ENCODE measurements around the gene LDLRAP1.
A peak's percentile ranks its signal among the peaks of the same experiment; 100 is the strongest.
"Not testable (repeated sequence)": the region's sequence is repeated elsewhere in the genome, so short reads cannot be mapped to it uniquely, and the experiment has no call there.

Gene LDLRAP1, protein sequence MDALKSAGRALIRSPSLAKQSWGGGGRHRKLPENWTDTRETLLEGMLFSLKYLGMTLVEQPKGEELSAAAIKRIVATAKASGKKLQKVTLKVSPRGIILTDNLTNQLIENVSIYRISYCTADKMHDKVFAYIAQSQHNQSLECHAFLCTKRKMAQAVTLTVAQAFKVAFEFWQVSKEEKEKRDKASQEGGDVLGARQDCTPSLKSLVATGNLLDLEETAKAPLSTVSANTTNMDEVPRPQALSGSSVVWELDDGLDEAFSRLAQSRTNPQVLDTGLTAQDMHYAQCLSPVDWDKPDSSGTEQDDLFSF

DNA sequence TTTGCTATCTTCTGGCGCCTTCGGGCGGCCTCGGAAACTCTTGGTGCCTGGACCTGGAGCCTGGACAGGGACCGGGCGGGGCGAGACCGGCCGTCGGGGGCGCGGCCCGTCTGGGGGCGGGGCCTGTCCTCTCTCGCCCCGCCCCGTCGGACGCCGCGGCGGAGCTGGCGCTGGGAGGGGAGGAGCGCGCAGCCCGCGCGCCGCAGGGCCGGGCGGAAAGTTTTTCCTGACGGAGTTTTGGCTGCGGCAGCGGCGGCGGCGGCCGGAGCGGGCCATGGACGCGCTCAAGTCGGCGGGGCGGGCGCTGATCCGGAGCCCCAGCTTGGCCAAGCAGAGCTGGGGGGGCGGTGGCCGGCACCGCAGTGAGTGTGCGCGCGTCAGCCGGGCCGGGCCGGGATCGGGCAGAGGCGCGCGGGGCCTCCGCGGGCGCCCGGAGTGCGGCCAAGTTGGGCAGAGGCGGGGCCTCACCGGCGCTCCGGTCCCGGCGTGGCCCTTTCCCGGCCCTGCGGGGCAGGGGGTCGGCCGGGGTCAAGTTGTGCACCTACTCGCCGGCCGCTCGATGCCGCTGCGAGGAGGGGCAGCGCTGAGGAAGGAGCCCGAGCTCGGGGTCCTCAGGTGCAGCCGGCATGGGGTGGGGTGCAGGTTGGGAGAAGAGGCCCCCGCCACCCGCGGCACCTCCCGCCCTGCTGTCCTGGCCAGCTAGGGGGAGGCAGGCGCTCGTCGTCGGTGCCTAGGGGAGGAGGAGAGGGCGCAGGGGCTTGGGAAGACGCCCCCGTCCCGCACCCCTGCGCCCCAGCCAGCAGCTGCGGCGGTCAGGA lies at the start of gene LDLRAP1:
Gene LDLRAP1 (plus strand): TSS at position 182 of the 818 bp plus-strand sequence. CDS start 93 bp downstream, at position 275.
- peak; percentile 63 to 66 for DNase-seq

DNA sequence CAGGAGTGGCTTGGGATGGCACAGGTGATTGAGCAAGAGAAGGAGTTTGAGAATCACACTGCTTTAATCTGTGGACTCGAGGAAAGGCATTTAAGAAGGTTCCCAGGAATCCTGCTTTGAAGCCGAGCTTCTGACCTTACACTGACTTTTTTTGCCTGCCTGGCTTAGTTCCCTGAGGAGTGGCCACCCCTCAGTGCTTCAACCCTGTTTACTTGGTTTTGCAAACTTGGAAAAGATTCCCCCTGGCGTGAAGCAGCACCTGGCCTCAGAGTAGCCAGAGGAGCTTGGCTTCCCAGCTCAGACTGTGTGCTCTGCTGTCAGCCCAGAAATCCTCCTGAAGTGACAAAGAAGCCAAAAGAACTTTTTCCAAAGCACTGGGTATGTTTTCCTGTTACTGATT lies 48.5 kb upstream of the LDLRAP1 start:
- DNase-seq: no peak

DNA sequence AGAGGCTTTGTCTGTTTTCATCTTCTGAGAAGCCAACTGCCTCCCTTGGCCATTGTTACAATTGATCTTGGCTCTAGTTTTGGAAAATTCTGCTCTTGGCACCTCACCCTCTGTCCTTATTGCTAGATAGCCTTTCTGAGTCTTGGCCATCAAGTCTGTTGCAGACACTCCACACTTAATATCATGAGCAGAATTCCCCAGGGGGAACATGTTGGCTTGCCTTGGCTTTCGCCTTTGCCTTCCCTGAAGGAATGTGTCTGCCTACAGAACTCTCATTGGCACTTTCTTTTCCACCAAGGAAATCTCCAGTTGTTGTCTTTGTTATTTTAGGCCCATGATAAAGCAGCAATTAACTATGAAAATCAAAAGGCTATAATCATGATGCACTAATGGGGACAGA lies 42.7 kb upstream of the LDLRAP1 start:
- DNase-seq: no peak

DNA sequence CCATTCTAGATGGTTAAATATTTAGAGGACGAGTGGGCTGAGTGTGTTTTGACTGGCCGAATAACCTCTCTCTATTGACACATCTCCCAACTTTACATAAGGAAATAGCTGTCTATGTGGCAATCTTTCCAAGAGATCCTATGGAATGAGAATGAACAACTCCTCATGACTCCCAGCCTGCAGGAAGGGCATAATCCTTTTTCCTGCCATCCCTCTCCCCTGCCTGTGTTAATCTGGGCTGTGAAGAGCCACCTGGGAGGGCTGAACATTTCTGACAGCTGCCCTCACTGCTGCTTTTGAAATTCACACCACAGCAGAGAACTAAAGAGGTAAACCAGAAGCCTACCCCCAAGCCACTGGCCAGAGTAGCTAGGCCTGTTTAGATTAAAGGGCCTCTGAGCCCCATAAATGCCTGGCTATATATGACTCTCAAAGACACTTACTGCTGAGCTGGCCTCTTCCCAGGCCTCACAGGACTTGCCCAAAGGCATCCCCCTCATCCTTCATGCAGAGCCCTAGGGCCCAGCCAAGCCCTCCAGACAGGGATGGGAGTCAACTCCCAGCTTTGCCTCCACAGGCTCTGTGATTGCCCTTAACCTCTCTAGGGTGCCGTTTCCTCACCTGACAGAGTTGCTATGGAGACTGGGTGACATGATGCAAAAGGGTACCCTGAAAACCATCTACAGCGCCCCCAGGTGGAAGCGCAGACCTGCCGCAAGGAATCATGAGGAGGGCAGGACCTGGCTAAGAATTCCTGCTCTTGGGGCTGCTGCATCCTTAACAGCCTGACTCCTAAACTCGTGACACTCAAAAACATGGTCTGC lies 42.0 kb upstream of the LDLRAP1 start:
- no peak for DNase-seq

DNA sequence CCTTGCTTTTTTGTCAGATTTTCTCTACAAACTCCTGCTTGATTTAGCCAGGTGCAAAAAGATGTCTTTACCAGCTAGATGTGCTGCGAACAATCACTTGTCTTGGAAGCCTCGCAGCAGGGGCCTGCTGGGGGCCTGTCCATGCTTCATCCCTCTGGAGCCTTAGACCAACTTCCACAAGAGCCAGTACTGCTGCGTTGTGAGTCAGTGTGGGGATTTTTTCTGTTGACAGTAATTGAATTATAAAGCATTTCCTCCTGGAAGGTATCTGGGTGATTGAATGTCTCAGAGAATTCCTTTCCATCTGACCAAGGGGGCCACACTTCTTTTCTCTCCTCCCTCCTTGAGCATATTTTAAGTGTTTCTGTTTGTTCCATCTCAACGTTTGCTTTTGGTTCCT lies 40.4 kb upstream of the LDLRAP1 start:
- DNase-seq: no peak

DNA sequence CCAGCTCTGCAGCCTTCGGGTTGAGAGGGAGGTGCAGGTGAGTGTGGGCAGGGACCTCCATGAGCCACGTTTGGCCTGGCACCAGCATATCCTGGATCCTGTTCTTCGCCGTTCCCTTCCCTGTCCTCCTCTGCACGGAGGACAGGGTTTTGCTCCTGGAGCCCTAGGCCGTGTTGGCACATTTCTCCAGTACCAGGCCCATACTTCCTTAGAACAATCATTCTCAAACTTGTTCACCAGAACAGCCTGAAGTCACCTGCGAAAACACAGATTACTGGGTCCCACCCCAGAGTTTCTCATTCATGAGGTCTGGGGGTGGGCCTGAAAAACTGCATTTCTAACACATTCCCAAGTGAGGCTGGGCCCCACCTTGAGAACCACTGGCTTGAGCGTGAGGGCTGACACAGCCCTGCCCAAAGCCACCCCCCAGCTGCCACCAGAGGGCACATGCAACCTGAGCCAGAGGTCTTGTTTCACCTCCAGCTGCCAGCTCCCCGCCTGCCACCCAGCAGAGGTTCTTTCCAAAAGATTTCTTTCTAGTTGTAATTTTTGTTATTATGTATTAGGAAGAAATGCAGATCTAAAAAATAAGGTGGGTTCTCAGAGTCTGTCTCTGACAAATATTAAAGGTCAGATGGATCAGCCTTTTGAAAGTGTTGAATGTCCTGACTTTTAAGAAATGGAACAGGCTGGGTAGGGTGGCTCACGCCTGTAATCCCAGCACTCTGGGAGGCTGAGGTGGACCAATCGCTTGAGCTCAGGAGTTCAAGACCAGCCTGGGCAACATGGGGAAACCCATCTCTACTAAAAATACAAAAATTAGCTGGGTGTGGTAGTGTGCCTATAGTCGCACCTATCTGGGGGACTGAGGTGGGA lies 39.6 kb upstream of the LDLRAP1 start:
- no peak for DNase-seq

DNA sequence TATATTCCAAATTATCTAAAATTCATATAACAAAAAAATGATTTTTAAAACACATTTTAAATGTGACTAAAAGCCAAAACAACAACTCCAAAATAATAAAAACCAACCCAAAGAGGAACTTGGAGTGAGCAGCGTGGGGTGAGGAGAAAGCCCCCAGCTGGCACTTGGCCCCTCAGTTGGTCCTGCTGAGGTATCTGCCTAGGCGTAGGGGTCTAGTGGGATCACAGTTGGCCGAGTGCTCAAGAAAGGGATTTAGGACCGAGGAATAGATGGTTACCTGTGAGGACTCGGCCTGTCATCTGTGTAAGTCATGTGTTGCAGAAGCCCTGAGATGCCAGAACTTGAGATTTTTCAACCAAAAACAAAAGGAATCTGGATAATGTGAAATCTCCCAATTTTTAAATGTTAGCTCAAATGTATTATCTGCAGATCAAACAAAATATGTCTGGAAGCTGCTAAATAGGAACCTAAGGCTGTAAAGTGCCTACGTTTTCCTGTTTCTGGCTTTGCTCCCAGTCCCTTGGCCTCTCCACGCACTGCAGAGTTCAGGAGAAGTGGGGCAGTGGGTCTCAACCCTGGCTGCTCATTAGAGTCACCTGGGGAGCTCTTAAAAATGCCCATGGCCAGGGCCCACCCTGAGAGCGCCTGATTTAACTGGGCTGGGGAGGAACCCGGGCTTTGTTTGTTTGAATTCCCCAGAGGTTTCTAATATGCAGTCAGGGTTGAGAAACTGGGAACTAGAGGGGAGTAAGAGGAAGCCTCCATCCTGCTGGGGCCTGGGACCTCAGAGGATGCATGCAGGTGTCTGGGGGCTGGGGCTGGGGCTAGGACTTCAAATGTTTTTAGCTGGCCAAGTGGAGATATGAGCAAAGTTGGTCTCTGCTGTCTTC lies 38.5 kb upstream of the LDLRAP1 start:
- DNase-seq: no peak

DNA sequence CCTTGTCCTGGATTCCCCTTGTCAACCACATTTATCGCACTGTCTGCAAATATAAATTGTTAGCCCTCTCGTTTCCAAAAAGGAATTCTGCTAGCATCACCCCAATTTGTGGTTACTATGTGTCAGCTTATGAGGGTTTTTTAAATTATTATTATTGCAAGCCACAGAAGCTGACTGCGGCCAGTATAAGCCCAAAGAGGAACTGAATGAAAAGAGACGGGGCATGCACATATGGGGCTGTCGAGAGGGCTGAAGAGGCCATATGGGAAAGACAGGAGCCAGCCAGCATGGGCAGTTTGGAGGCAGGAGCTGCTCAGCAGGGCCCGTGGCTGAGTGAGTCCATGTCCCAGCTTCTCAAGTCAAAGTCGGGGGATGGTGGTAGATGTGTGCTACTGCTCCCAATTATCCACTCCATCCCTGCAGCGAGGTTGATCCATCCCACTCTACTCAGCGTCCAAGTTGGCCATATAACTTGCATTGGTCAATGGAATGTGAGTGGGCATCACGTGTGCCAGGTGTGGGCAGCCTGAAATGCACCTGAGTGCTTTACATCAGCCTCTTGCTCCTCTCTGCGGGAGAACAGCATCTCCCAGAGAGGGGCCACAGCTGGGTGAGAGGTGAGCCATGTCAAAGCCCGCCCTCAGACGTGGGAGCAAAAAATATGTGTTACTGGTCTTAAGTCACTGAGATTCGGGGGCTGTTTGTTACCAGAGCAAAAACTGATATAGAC lies 37.6 kb upstream of the LDLRAP1 start:
- DNase-seq: no peak

DNA sequence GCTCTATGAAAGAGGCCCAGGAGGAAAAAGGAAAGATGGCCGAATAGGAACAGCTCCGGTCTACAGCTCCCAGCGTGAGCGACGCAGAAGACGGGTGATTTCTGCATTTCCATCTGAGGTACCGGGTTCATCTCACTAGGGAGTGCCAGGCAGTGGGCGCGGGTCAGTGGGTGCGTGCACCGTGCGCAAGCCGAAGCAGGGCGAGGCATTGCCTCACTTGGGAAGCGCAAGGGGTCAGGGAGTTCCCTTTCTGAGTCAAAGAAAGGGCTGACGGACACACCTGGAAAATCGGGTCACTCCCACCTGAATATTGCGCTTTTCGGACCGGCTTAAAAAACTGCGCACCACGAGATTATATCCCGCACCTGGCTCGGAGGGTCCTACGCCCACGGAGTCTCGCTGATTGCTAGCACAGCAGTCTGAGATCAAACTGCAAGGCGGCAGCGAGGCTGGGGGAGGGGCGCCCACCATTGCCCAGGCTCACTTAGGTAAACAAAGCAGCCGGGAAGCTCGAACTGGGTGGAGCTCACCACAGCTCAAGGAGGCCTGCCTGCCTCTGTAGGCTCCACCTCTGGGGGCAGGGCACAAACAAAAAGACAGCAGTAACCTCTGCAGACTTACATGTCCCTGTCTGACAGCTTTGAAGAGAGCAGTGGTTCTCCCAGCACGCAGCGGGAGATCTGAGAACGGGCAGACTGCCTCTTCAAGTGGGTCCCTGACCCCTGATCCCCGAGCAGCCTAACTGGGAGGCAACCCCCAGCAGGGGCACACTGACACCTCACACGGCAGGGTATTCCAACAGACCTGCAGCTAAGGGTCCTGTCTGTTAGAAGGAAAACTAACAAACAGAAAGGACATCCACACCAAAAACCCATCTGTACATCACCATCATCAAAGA lies 36.6 kb upstream of the LDLRAP1 start:
- not testable (repeated sequence) for DNase-seq

DNA sequence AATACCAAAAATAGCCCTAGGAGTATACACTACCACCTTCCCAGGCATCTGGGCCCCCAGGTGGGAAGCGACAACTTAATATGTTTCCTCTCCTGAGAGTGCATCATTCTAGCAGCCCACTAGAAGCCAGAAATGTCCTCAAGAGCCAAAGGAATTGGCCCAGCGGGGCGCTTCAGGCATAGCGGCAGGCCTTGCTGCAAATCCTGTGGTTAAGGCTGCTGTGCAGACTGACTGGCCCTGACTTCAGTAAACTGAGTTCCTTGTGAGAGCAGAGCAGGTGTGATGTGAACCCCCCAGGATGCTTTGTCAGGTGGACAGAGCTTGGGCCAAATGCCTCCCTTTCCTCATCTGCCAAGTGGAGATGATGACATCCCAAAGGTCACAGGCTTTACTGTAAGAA lies 29.7 kb upstream of the LDLRAP1 start:
- no peak for DNase-seq

DNA sequence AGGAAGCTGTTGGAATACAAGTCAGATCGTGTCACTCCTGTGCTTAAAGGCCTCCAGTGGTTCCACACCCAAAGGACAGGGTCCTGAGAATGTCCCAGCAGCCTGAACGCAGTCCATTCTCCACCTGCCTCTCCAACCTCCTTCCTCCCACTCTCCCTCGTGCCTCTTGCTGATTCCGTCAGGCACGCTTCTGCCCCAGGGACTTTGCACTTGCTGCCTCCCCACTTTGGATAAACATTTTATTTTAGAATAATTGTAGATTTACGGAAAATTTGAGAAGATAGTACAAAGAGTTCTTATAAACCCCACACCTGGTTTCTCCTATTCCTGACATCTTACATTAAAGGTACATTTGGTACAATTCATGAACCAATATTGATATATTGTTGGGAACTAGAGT lies 28.4 kb upstream of the LDLRAP1 start:
- no peak for DNase-seq

DNA sequence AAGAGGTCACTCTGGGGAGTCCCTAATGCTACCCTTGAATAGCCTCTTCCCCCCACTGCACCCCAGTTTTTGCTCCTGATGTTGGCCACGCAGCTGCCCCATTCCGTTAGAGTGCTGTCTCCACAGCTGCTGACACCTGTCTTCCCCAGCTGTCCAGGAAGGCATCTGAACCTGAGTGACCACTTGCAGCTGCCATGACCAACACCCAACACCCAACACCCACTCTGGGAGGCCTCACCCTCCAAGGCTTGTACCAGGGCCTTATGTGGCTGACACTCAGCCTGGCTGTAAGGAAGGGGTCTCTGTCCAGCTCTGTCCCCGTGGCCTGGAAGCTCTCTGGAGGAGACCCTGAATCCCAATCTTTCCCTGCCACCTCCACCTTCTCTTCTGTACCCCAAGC lies 26.7 kb upstream of the LDLRAP1 start:
- DNase-seq: no peak

DNA sequence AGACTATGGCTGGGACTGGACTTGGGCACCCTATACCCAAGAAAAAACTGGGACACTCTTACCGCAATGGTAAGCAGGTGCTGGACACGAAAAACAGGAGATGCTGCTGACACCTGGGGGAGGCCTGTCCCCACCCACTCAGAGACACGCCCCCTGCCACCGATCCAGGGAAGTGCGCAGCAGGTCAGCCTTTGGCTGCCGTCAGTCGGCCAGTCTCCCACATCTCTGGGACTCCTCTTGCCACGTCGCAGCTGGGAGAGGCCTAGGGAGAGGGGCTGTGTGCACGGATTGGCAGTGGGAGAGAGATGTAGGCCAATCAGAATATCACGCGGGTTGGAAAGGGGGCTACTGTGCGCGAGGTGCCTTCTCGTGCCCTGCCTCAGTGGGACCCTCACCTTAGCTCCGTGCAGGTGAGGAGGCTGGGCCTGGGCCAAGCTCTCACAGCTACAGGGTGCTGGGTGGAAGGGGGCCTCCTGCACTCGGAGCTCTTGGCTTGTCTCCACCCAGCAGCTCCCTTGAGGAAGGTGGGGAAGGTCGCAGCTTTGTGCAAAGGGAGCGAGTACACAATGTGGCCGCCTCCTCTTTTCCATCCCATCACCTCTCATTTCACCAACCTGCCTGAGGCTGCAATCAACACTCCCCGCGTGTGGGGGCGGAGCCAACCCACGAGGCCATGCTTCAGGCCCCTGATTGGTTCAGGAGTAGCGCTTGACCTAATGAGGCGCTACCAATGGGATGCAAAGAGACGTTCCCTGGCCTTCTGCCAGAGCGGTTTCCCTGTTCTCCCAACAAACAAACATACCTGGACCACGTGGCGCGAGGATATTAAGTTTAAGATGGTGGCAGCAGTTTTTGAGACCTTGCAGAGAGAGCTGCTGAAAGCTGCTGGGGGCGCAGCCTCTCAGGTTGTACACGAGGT lies 25.7 kb upstream of the LDLRAP1 start:
- DNase-seq: no peak

DNA sequence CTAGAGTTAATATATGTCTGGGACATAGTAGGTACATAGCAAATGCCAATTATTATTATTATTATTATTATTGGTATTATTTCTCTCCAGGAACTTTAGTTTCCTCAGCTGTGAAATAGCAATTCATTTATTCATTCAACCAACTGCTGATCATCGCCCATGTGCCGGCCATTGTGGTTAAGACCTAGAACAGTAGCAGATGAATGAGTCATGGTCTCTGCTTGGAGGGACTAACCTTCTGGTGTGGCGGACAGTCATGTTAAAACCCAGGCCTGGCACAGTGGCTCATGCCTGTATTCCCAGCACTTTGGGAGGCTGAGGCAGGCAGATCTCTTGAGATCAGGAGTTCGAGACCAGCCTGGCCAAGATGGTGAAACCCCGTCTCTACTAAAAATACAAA lies 23.8 kb upstream of the LDLRAP1 start:
- DNase-seq: no peak

DNA sequence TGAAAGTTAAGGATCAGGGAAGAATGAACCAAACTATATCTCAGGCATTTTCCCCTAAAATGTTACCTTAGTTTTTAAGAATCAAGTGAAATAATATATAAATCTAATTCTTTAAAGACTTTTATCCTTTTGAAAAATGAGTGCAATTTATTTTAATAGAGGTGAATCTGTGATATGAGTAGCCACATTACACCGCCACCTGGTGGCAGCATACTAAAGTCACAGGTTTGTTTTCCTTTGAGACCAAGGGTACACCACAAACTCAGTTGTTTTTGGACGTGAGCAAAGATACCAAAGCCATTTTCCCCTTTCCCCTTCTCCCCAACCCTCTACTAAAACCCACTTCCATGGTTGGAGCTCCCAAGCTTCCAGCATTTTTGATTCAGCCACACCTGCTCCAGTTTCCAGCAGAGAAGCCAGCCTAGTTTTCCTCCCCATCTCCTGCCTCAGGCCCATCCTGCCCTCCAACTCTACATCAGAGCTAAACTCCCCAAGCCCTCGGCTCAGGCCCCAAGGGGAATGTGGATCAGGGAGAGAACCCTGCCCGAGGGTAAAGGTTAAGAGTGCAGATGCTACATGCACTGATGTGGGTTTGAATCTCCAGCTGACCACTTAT lies 22.9 kb upstream of the LDLRAP1 start:
- peak; percentile 29 to 47 for DNase-seq

DNA sequence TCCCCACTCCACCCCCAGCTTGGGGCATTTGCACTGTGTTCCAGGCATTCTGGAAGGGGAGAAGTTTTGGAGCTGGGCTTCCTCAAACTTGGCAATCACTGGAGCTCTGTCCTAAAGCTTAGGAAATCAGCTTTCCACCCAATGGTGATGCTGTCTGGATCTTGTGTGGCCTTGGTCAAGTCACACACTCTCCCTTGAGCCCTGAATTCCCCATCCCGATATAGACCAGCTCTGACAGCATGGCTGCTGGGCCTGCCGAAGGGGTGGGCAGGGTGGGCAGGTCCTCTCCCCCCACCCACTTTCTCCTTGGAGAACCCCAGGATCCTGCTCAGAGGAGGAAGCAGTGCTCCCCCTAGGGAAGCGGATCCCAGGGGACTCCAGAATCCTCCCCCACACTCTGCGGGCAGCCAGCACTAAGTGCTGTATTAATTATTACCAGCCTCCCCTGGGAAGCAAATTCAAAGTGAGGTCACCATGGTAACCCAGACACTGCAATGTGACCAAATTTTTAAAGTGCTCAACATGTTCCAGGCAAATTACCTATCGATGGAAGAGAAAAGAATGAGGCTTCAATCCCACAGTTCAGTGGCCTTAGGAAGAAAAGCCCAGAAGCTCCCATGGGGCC lies 21.3 kb upstream of the LDLRAP1 start:
- no peak for DNase-seq

DNA sequence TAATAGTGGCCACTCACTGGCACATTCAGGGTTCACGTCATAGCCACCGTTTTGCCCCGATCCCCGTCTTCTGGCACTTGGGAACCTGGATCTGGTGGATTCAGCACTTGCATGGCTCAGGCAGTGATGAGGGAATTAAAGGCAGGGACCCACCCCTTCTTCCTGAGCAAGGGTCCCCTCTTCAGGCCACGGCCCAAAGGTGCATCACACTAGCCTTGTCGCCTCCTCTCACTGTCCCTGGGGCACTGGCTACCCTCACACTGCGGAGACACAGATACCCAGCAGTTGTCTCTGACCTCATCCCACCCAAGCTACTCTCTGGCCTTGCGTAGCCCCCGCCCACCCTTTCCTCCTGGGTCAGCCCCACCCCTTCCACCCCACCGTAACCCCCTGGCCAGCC lies 19.9 kb upstream of the LDLRAP1 start:
- DNase-seq: no peak
